SK-N-SH (cell line): Measurements from ENCODE around the gene PHC2. TPM values are rescaled to one million over a fixed set of nuclear protein-coding genes. Genes with fewer than 3 reads are reported as not detected.

Experiments used
- CTCF ChIA-PET: fragments of 300-600, 350-600 bp; formaldehyde crosslinking; extraction: SDS; loops from one replicate; lab custom pipeline; 2021; lab: Yijun Ruan, JAX
- POLR2A ChIA-PET: fragments of 350-600 bp; sonication (Branson Sonifier 250); formaldehyde crosslinking; extraction: SDS; loops from one replicate; lab custom pipeline; 2020; ENCODE audit warnings: antibody characterized with exemption, inconsistent platforms; lab: Yijun Ruan, JAX
- DNase-seq: peaks from one replicate; pipeline ENCODE4 v3.0.0; 2012
- H2AFZ ChIP-seq: fragments of 200-600 bp; sonication (generic); 2 replicates; pipeline ENCODE4 v1.8.1; 2016; ENCODE audit warnings: antibody characterized with exemption, mild to moderate bottlenecking, low read depth
- H3F3A ChIP-seq: fragments of 200-600 bp; sonication (generic); replicated peaks from 2 replicates; pipeline ENCODE3; 2016; ENCODE audit warnings: antibody characterized with exemption, mild to moderate bottlenecking; ENCODE audit not compliant: insufficient read depth
- H3K27ac ChIP-seq, 2 experiments: fragments of 200-500 bp in 1 of 2; fragments of 200-600 bp in 1 of 2; sonication (Bioruptor generic) in 1 of 2; sonication (generic), shearing (Covaris generic) in 1 of 2; 2 replicates each; pipeline versions ENCODE4 v1.5.1 to v1.6.1; 2014 to 2016; ENCODE audit warnings: low read depth in 2 of 2, inconsistent platforms in 1 of 2, low read length in 1 of 2, mild to moderate bottlenecking in 1 of 2, mixed read lengths in 1 of 2
- H3K27me3 ChIP-seq: fragments of 200-600 bp; sonication (generic), shearing (Covaris generic); 2 replicates; pipeline ENCODE4 v1.6.1; 2016; ENCODE audit warnings: mixed run types; ENCODE audit not compliant: insufficient read depth
- H3K36me3 ChIP-seq, 2 experiments: fragments of 200-500 bp in 1 of 2; fragments of 200-600 bp in 1 of 2; sonication (Bioruptor generic) in 1 of 2; sonication (generic) in 1 of 2; replicated peaks in 1 of 2; 2 replicates each; pipeline versions ENCODE3 to v1.5.1; 2014 to 2016; ENCODE audit warnings: low read length in 1 of 2, mild to moderate bottlenecking in 1 of 2; ENCODE audit not compliant: insufficient read depth in 2 of 2, control insufficient read depth in 1 of 2
- H3K4me1 ChIP-seq, 2 experiments: fragments of 200-500 bp in 1 of 2; fragments of 200-600 bp in 1 of 2; sonication (Bioruptor generic) in 1 of 2; sonication (generic), shearing (Covaris generic) in 1 of 2; 2 replicates each; pipeline versions ENCODE4 v1.5.1 to v1.6.1; 2014 to 2016; ENCODE audit warnings: low read depth in 1 of 2, low read length in 1 of 2, mixed run types in 1 of 2; ENCODE audit not compliant: insufficient read depth in 2 of 2, control insufficient read depth in 1 of 2
- H3K4me2 ChIP-seq: fragments of 200-600 bp; sonication (generic), shearing (Covaris generic); 2 replicates; pipeline ENCODE4 v1.6.1; 2017; ENCODE audit warnings: mixed run types
- H3K4me3 ChIP-seq, 2 experiments: fragments of 200-500 bp in 1 of 2; fragments of 200-600 bp in 1 of 2; sonication (Bioruptor generic) in 1 of 2; sonication (generic), shearing (Covaris generic) in 1 of 2; 2 replicates each; pipeline versions ENCODE4 v1.5.1 to v1.8.1; 2014 to 2016; ENCODE audit warnings: low read depth in 2 of 2, inconsistent platforms in 1 of 2, low read length in 1 of 2, mild to moderate bottlenecking in 1 of 2, mixed read lengths in 1 of 2, moderate library complexity in 1 of 2
- H3K79me2 ChIP-seq: fragments of 200-600 bp; sonication (generic); 2 replicates; pipeline ENCODE4 v1.8.1; 2017; ENCODE audit warnings: mild to moderate bottlenecking; ENCODE audit not compliant: insufficient read depth
- H3K9ac ChIP-seq: fragments of 200-600 bp; sonication (generic); 2 replicates; pipeline ENCODE4 v1.6.1; 2017; ENCODE audit warnings: mixed run types
- H3K9me2 ChIP-seq: fragments of 200-600 bp; sonication (generic); 2 replicates; pipeline ENCODE4 v1.6.1; 2017; ENCODE audit warnings: mixed run types
- H3K9me3 ChIP-seq: fragments of 200-600 bp; sonication (generic); 2 replicates; pipeline ENCODE4 v1.6.1; 2017; ENCODE audit warnings: mixed run types, mild to moderate bottlenecking, moderate library complexity
- H4K20me1 ChIP-seq: fragments of 200-600 bp; sonication (generic); 2 replicates; pipeline ENCODE4 v1.6.1; 2017; ENCODE audit warnings: mild to moderate bottlenecking, mixed run types; ENCODE audit not compliant: insufficient read depth
- CHD2 ChIP-seq: fragments of 150-350 bp; IDR thresholded peaks from 2 replicates; pipeline ENCODE4 v1.6.1; 2018; ENCODE audit warnings: low read length; ENCODE audit not compliant: partially characterized antibody
- CTCF ChIP-seq: fragments of 200-600 bp; sonication (generic); IDR thresholded peaks from 2 replicates; pipeline ENCODE4 v1.6.1; 2017; ENCODE audit warnings: antibody characterized with exemption, mild to moderate bottlenecking, moderate library complexity
- ELF1 ChIP-seq: IDR thresholded peaks from 2 replicates; pipeline ENCODE4 v1.4.0; 2012
- EZH2phosphoT487 ChIP-seq: fragments of 200-600 bp; sonication (generic); IDR thresholded peaks from 2 replicates; pipeline ENCODE4 v1.6.1; 2017; ENCODE audit warnings: low read depth, mixed run types, mild to moderate bottlenecking, antibody characterized with exemption, moderate library complexity, borderline replicate concordance
- FOSL2 ChIP-seq: IDR thresholded peaks from 2 replicates; pipeline ENCODE4 v1.4.0; 2012; ENCODE audit warnings: low read depth, mild to moderate bottlenecking, moderate library complexity, borderline replicate concordance
- FOXM1 ChIP-seq: IDR thresholded peaks from 2 replicates; pipeline ENCODE4 v1.4.0; 2012; ENCODE audit warnings: low read depth, mild to moderate bottlenecking
- GATA2 ChIP-seq: sonication (generic); formaldehyde crosslinking; IDR thresholded peaks from 2 replicates; pipeline ENCODE4 v1.5.0; 2020; ENCODE audit warnings: mild to moderate bottlenecking, missing genetic modification reagents
- JUND ChIP-seq: IDR thresholded peaks from 2 replicates; pipeline ENCODE4 v1.4.0; 2012
- MEF2A ChIP-seq: IDR thresholded peaks from 2 replicates; pipeline ENCODE4 v1.4.0; 2012; ENCODE audit warnings: low read depth, borderline replicate concordance
- MXI1 ChIP-seq: IDR thresholded peaks from 2 replicates; pipeline ENCODE4 v1.6.1; 2012; ENCODE audit warnings: mild to moderate bottlenecking, low read depth, low read length, improper control_type of control experiment
- NRF1 ChIP-seq: IDR thresholded peaks from 2 replicates; pipeline ENCODE4 v1.6.1; 2012; ENCODE audit warnings: low read depth, mild to moderate bottlenecking, low read length
- POLR2AphosphoS5 ChIP-seq: IDR thresholded peaks from 2 replicates; pipeline ENCODE4 v1.6.1; 2012; ENCODE audit warnings: low read depth, low read length
- RAD21 ChIP-seq: IDR thresholded peaks from 2 replicates; pipeline ENCODE4 v1.6.1; 2012; ENCODE audit warnings: mild to moderate bottlenecking, low read length
- RCOR1 ChIP-seq: fragments of 150-350 bp; IDR thresholded peaks from 2 replicates; pipeline ENCODE4 v1.6.1; 2017; ENCODE audit warnings: antibody characterized with exemption, low read length
- REST ChIP-seq: IDR thresholded peaks from 2 replicates; pipeline ENCODE4 v1.6.1; 2012; ENCODE audit warnings: mild to moderate bottlenecking, low read depth, low read length, moderate library complexity
- RFX5 ChIP-seq: IDR thresholded peaks from 2 replicates; pipeline ENCODE4 v1.6.1; 2012; ENCODE audit warnings: mild to moderate bottlenecking, improper control_type of control experiment, low read length
- RXRA ChIP-seq: IDR thresholded peaks from 2 replicates; pipeline ENCODE4 v1.4.0; 2012; ENCODE audit warnings: low read depth, mild to moderate bottlenecking, borderline replicate concordance
- TAF1 ChIP-seq: IDR thresholded peaks from 2 replicates; pipeline ENCODE4 v1.6.1; 2012; ENCODE audit warnings: low read depth, mild to moderate bottlenecking, low read length, moderate library complexity, borderline replicate concordance
- ZBTB33 ChIP-seq: IDR thresholded peaks from 2 replicates; pipeline ENCODE4 v1.4.0; 2012; ENCODE audit warnings: low read depth, borderline replicate concordance
- WGBS: methylation state at CpG from one replicate; pipeline ENCODE4 v1.1.6; 2017; ENCODE audit warnings: low lambda C conversion rate; 5-methylcytosine and 5-hydroxymethylcytosine counted together
- polyA plus RNA-seq, 3 experiments: library from polyadenylated mRNA; depleted of rRNA; stranded (reverse); fragments of >200 nt; gene quantifications; 2 replicates each; pipeline ENCODE4 v1.2.3, GENCODE V29; 2012
- TF ChIP-seq, protein P1 (sequence below): fragments of 150-350 bp; IDR thresholded peaks from 2 replicates; pipeline ENCODE4 v1.6.1; 2017; ENCODE audit warnings: antibody characterized with exemption, low read length, low read depth, borderline replicate concordance
- TF ChIP-seq, protein P2 (sequence below): fragments of 150-350 bp; IDR thresholded peaks from 2 replicates; pipeline ENCODE4 v1.6.1; 2016; ENCODE audit warnings: mild to moderate bottlenecking, low read depth, low read length

The PHC2 gene
- polyA plus RNA-seq, 1 of the 3 experiments (the other 2 are of a cell fraction): 98.7 TPM

DNA sequence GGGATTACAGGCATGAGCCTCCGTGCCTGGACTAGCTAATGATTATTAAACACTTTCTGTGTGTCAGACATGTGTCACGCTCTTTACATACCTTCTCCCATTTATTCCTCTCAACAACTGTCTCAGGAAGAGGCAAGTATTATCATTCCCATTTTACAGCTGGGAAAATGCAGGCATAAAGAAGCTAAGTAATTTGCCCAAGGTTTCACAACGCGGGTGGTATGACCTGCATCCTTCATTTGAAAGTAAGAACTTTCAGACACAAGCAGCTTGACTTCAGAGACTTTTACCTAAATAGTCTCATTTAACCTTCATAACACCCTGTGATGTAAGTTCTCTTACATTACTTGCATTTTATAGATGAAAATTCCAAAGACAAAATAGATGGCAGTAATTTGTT is 40.5 kb upstream of the PHC2 start (continued):
- TF ChIP-seq TAF1 (no peak), EZH2phosphoT487 (no peak), RAD21 (no peak), FOXM1 (no peak)

- Histone ChIP-seq H3K4me2 (peak overlapping the region; percentile 47), H3K4me1 (peaks cover 18 to 26% of the 10 kb centered on the region in 2 experiments), H3K9me2 (no peaks in the 10 kb centered on the region), H3K79me2 (peaks cover 14% of the 10 kb centered on the region), H3K27me3 (no peaks in the 10 kb centered on the region), H3K4me3 (peak overlapping the region in 1 of 2 experiments; percentile 46; a peak in 1 of 4 replicates), H3K27ac (peak overlapping the region; percentile 74 to 84), H3K9ac (no peak overlapping the region; the same call in 1 of the 2 replicates), H4K20me1 (no peaks in the 10 kb centered on the region), H3F3A (peaks cover 16% of the 10 kb centered on the region), H2AFZ (peak overlapping the region; percentile 76), H3K36me3 (no peaks in the 10 kb centered on the region), H3K9me3 (no peaks in the 10 kb centered on the region)
- WGBS: 5% methylated on average over 11 of the region's 11 CpGs
- CTCF ChIA-PET: interaction anchor here (0.6 to 7.9 kb wide), 45 partner anchors 10 to 382 kb away, joined by 3 to 107 read pairs (median 5); partner anchors contain the start of gene A3GALT2
- DNase-seq: peak; percentile 76
- POLR2A ChIA-PET: interaction anchor here (0.5 to 1.0 kb wide), 2 partner anchors 15 to 155 kb away, joined by 3 read pairs; no protein-coding TSS in a partner anchor
- TF ChIP-seq, protein P1, sequence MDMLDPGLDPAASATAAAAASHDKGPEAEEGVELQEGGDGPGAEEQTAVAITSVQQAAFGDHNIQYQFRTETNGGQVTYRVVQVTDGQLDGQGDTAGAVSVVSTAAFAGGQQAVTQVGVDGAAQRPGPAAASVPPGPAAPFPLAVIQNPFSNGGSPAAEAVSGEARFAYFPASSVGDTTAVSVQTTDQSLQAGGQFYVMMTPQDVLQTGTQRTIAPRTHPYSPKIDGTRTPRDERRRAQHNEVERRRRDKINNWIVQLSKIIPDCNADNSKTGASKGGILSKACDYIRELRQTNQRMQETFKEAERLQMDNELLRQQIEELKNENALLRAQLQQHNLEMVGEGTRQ: no peak
- TF ChIP-seq TAF1 (no peak), FOSL2 (no peak; the same call in 1 of the 2 replicates), FOXM1 (no peak), RCOR1 (peak; percentile 65; the same call in 1 of the 2 replicates), JUND (no peak), MEF2A (no peak), REST (no peak), POLR2AphosphoS5 (no peak), RFX5 (no peak), EZH2phosphoT487 (no peak), ELF1 (no peak), ZBTB33 (no peak), MXI1 (peak; percentile 49; the same call in 1 of the 2 replicates), RXRA (no peak), NRF1 (no peak), CHD2 (no peak), CTCF (peak; percentile 93), GATA2 (CRISPR knock-in tag) (no peak)
- TF ChIP-seq, protein P2, sequence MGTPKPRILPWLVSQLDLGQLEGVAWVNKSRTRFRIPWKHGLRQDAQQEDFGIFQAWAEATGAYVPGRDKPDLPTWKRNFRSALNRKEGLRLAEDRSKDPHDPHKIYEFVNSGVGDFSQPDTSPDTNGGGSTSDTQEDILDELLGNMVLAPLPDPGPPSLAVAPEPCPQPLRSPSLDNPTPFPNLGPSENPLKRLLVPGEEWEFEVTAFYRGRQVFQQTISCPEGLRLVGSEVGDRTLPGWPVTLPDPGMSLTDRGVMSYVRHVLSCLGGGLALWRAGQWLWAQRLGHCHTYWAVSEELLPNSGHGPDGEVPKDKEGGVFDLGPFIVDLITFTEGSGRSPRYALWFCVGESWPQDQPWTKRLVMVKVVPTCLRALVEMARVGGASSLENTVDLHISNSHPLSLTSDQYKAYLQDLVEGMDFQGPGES: no peak
Measured at GRCh38 chr1:33470495-33471012, 39.7 kb upstream of the PHC2 start.
